Measurements from ENCODE around the gene CACNA1F.

CACNA1F gene

GRCh38 chrX:49155900-49156837 is 77.0 kb downstream of the CACNA1F start:
- ChIA-PET CTCF (interaction anchor here (0.6 to 2.5 kb wide), 20 partner anchors 10 to 323 kb away, joined by 3 to 34 read pairs (median 3); no protein-coding TSS in a partner anchor), POLR2A (interaction anchor here (0.7 kb wide), 1 partner anchor 77 kb away, joined by 3 read pairs; the partner anchor contains the start of gene WDR45)
- no peak for DNase-seq (ENCODE audit: low read depth, low spot score)
- peak overlapping the region; percentile 53 for H3K4me3 ChIP-seq (ENCODE audit: low read depth, low read length)
- TF ChIP-seq CTCF (IDR thresholded peaks at IDR 0.05; ENCODE audit: insufficient read depth, low read length, missing control alignments), result peak; percentile 76

GRCh38 chrX:49155243-49155899 is 77.8 kb downstream of the CACNA1F start:
- TF ChIP-seq CTCF (IDR thresholded peaks at IDR 0.05; ENCODE audit: insufficient read depth, low read length, missing control alignments), result no peak
- ChIA-PET CTCF (interaction anchor here (0.6 to 2.5 kb wide), 21 partner anchors 10 to 322 kb away, joined by 3 to 34 read pairs (median 3); no protein-coding TSS in a partner anchor), POLR2A (interaction anchor here (0.7 to 0.8 kb wide), 3 partner anchors 9 to 76 kb away, joined by 3 read pairs; partner anchors contain the start of gene WDR45)
- H3K4me3 ChIP-seq (ENCODE audit: low read depth, low read length), result peak overlapping the region; percentile 43
- no peak for DNase-seq (ENCODE audit: low read depth, low spot score)
